C4-2B (cell line): Measurements from ENCODE around the gene UBASH3B.

Experiments used
- ZFX ChIP-seq: fragments of 450-650 bp; IDR thresholded peaks from 2 replicates; pipeline ENCODE4 v1.6.1; 2017
- TF ChIP-seq, protein P1 (sequence below): fragments of 450-650 bp; conservative IDR thresholded peaks from 2 replicates; pipeline ENCODE4 v1.5.1; 2017; ENCODE audit warnings: mild to moderate bottlenecking

DNA sequence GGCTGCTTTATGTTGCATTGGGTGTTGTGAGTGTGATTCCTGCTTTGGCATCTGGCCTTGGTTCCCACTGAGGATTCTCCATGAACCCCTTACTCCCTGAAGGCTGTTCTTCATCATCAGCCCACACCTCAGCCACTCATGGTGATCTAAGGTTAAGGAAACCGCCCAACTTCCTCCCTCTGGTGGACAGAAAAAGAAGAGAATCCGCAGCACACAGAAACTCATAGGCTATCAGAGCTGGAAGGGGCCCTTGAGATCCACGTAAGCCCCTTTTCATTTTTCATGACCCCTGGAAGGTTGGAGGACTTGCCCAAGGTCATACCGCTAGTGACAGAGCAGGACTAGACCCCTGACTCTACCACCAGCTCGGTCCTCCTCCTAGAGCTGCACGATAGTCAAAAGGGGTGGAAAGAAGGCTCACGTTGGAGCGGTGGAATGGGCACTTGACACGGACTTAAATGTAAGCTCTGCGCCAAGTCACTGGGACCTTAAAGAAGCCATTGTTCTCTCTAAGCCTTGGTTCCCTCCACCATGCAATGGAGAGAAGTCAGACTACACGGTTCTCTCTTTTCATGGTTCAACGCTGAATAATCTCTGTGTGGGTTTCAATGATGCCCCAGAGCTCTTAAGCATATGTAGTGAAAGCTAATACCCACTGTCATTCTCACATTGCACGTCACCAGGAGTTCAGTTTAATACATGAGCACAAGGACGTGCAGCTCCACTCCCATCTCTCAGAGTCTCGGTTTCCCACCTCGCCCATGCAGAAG, 99.2 kb downstream of the UBASH3B start:
- TF ChIP-seq, protein P1, sequence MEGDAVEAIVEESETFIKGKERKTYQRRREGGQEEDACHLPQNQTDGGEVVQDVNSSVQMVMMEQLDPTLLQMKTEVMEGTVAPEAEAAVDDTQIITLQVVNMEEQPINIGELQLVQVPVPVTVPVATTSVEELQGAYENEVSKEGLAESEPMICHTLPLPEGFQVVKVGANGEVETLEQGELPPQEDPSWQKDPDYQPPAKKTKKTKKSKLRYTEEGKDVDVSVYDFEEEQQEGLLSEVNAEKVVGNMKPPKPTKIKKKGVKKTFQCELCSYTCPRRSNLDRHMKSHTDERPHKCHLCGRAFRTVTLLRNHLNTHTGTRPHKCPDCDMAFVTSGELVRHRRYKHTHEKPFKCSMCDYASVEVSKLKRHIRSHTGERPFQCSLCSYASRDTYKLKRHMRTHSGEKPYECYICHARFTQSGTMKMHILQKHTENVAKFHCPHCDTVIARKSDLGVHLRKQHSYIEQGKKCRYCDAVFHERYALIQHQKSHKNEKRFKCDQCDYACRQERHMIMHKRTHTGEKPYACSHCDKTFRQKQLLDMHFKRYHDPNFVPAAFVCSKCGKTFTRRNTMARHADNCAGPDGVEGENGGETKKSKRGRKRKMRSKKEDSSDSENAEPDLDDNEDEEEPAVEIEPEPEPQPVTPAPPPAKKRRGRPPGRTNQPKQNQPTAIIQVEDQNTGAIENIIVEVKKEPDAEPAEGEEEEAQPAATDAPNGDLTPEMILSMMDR: peak; percentile 61
- no peak for TF ChIP-seq ZFX
